C4-2B (cell line): ENCODE data around the gene TFF2.

Source experiments
- CTCF ChIP-seq: fragments of 450-650 bp; conservative IDR thresholded peaks from 2 replicates; pipeline ENCODE4 v1.5.1; 2017; ENCODE audit warnings: mild to moderate bottlenecking
- ZFX ChIP-seq: fragments of 450-650 bp; IDR thresholded peaks from 2 replicates; pipeline ENCODE4 v1.6.1; 2017

- TF ChIP-seq CTCF (no peak), ZFX (no peak)
Measured at GRCh38 chr21:42303443-42303842, 47.4 kb downstream of the TFF2 start.
